Testis (tissue), 3 donors: ENCODE measurements around the gene VSIG2. TPM values are rescaled to one million over a fixed set of nuclear protein-coding genes. Genes with fewer than 3 reads are reported as not detected.

Experiments
- DNase-seq: peaks from one replicate; pipeline ENCODE4 v3.0.0-alpha.2; 2019
- H3K27ac ChIP-seq, 2 donors: fragments of 200-600 bp; sonication (generic); one replicate each; pipeline ENCODE4 v1.5.1; 2019
- H3K27me3 ChIP-seq: fragments of 200-600 bp; sonication (generic); one replicate; pipeline ENCODE4 v1.5.1; 2019
- H3K36me3 ChIP-seq: fragments of 200-600 bp; sonication (generic); one replicate; pipeline ENCODE4 v1.5.1; 2017; ENCODE audit warnings: low read depth; ENCODE audit errors: missing control alignments
- H3K4me1 ChIP-seq: fragments of 200-600 bp; sonication (generic); one replicate; pipeline ENCODE4 v1.5.1; 2019
- H3K4me3 ChIP-seq, 2 donors: fragments of 200-600 bp; sonication (generic); one replicate each; pipeline ENCODE4 v1.5.1; 2017 to 2019
- H3K9me3 ChIP-seq: fragments of 200-600 bp; sonication (generic); one replicate; pipeline ENCODE4 v1.5.1; 2017
- POLR2A ChIP-seq: fragments of 450-650 bp; IDR thresholded peaks from one replicate; pipeline ENCODE4 v1.6.1; 2017; ENCODE audit warnings: antibody characterized with exemption, mild to moderate bottlenecking, moderate library complexity
- WGBS, 2 donors: methylation state at CpG; one replicate each; pipeline ENCODE4 v1.1.5; 2018; 5-methylcytosine and 5-hydroxymethylcytosine counted together
- intact Hi-C: fragments of 100-400 bp; cut with DNase I; formaldehyde crosslinking; loops from one replicate; pipeline ENCODE4 v1.15.1; 2023; ENCODE audit warnings: low total_unique reads
- polyA plus RNA-seq: library from polyadenylated mRNA; stranded (reverse); fragments of 350-450 nt; fragmentation: Illumina TruSeq; extraction: RNeasy Lipid Tissue Mini Kit (QIAGEN cat#74804); gene quantifications from one replicate; pipeline ENCODE4 v1.2.3, GENCODE V29; 2014; ENCODE audit warnings: low read depth, low replicate concordance; ENCODE audit not compliant: insufficient read depth
- total RNA-seq, 2 donors: library from RNA; depleted of rRNA; stranded (reverse); fragments of >200 nt; gene quantifications; one replicate each; pipeline ENCODE4 v1.2.3, GENCODE V29; 2016
- TF ChIP-seq, protein P1 (sequence below), 3 experiments: fragments of 450-650 bp in 2 of 3; fragments of 200-600 bp in 1 of 3; sonication (generic) in 1 of 3; IDR thresholded peaks; one replicate each; pipeline ENCODE4 v1.5.1; 2016 to 2019; ENCODE audit warnings: antibody characterized with exemption in 3 of 3, mild to moderate bottlenecking in 2 of 3, moderate library complexity in 1 of 3

VSIG2 gene
- total and polyA plus RNA-seq, 3 donors from 2014 or later, result 0.74 to 4.4 (median 1.3) TPM

DNA sequence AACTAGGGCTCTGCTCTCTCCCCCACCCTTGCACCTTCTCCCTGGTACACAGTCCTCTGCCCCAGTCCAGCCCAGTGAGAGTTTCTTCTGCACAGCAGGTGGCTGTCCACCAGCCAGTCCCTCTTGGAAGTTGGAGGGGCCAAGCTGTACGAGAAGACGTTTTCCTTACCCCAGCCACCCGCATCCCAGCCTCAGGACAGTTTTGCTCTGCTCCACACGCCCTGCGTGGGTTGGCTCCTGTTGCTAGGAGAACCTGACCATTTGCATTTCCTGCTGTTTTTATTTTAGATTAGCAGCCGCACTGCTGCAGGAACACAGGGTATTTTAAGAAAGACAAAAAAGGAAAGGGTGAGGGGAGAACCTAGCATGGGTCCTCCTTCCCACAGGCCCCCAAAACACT, 29.9 kb downstream of the VSIG2 start:
- WGBS, 2 donors, result 38 to 40% methylated on average over 6 of the region's 6 CpGs
- Histone ChIP-seq H3K36me3 (no peaks in the 10 kb centered on the region), H3K4me3 (no peak overlapping the region), H3K9me3 (no peaks in the 10 kb centered on the region), H3K27me3 (no peaks in the 10 kb centered on the region), H3K27ac (no peak overlapping the region), H3K4me1 (peaks cover 11% of the 10 kb centered on the region)
- DNase-seq, result no peak
- intact Hi-C loops, result no loop called here
- TF ChIP-seq, protein P1, sequence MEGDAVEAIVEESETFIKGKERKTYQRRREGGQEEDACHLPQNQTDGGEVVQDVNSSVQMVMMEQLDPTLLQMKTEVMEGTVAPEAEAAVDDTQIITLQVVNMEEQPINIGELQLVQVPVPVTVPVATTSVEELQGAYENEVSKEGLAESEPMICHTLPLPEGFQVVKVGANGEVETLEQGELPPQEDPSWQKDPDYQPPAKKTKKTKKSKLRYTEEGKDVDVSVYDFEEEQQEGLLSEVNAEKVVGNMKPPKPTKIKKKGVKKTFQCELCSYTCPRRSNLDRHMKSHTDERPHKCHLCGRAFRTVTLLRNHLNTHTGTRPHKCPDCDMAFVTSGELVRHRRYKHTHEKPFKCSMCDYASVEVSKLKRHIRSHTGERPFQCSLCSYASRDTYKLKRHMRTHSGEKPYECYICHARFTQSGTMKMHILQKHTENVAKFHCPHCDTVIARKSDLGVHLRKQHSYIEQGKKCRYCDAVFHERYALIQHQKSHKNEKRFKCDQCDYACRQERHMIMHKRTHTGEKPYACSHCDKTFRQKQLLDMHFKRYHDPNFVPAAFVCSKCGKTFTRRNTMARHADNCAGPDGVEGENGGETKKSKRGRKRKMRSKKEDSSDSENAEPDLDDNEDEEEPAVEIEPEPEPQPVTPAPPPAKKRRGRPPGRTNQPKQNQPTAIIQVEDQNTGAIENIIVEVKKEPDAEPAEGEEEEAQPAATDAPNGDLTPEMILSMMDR (IDR thresholded peaks at IDR 0.05), result no peak
- no peak for TF ChIP-seq POLR2A

DNA sequence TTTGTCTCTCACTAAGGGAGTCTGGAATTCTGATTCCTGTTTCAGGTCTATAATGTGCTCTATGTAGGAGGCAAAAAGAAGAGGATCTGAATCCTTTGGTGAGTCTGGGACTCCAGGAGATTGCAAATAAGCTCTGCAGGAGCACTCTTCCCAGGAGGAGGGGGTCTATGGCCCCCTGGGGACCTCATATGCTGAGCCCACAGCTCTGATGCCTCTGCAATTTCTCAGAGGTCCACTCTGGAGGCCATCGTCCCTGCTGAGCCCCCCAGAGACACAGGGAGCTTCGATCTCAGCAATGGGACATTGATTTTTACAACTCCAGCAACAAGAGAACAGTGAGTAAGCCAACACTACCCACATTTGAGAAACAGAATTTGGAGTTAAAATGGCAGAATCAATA, 32.5 kb downstream of the VSIG2 start:
- no peaks in the 10 kb centered on the region for H3K4me1 ChIP-seq
- intact Hi-C loops, result no loop called here
- 41 to 66% methylated on average over 2 of the region's 2 CpGs for WGBS, 2 donors
- H3K27me3 ChIP-seq, result no peaks in the 10 kb centered on the region
- no peaks in the 10 kb centered on the region for H3K36me3 ChIP-seq
- no peak for DNase-seq
- H3K9me3 ChIP-seq, result no peaks in the 10 kb centered on the region
- no peak overlapping the region for H3K27ac ChIP-seq
- no peak overlapping the region for H3K4me3 ChIP-seq
- no peak for TF ChIP-seq POLR2A
- TF ChIP-seq, protein P1 (IDR thresholded peaks at IDR 0.05), result no peak

DNA sequence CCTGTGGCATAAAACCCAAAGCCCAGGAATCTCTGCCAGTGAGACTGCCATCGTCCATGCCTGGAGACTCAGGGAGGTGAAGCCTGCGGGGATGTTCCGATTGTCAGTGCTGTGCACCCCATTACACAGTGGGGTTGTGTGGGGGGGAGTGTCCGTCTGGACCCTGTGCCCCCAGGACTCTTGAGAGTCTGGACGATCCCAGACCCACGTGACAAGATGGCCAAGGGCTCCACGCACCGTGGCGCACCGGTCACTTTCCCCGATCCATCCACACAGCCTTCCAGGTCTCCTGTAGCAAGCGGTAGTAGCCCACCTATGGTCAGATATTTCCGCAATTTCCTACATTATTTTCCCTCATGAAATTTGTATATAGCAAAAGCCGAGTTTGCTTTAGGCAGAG, 33.3 kb downstream of the VSIG2 start:
- H3K36me3 ChIP-seq, result no peaks in the 10 kb centered on the region
- TF ChIP-seq POLR2A, result no peak
- TF ChIP-seq, protein P1 (IDR thresholded peaks at IDR 0.05), result no peak
- H3K4me3 ChIP-seq, result no peak overlapping the region
- no peaks in the 10 kb centered on the region for H3K9me3 ChIP-seq
- no peaks in the 10 kb centered on the region for H3K4me1 ChIP-seq
- H3K27me3 ChIP-seq, result no peaks in the 10 kb centered on the region
- 22 to 26% methylated on average over 14 of the region's 14 CpGs for WGBS, 2 donors
- H3K27ac ChIP-seq, result no peak overlapping the region
- intact Hi-C loops, result no loop called here
- no peak for DNase-seq

DNA sequence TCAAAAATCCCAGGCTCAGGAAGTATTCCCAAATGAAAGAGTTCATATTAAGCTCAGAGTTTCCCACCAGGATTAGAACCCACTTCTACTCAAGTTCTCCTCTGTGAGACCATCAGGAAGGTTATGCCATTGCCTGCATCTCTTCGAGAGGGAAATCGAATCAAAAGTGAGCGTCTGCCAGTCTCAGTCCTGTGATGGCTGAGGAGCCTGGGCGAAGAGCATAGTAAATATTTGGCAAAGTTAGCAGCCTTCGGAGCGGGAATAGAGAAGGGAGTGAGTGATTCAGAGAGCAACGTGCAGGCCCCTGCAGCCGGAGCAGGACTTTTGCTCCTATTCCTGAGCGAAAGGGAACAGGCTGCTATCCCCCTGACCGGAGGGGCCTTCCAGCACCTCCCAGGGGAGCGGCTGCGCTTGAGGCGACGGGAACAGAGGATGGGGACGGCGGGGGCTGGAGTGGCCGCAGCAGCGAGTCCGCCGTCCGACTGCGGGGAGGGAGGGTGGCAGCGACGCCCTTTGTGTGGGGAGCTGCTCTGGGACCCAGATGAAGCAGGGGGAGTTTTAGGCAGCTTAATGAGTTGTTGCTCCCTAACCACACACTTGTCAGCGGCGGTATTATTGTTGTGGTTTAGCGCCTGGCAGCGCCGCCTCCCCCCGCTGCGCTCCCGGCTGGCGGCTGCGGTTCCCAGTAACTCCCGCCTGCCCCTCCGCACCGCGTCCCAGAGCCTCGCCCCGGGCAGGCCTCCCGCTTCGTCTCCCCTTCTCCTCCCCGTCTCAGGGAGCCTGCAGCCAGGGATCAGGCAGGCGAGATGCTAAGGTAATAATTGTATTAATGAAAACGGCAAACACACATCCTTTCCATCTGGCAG, 34.0 kb downstream of the VSIG2 start:
- TF ChIP-seq POLR2A, result no peak
- TF ChIP-seq, protein P1 (IDR thresholded peaks at IDR 0.05), result no peak
- H3K27me3 ChIP-seq, result no peaks in the 10 kb centered on the region
- no peaks in the 10 kb centered on the region for H3K9me3 ChIP-seq
- WGBS, 2 donors, result 0 to 2% methylated on average over 32 to 45 of the region's 45 CpGs
- DNase-seq, result no peak
- no peaks in the 10 kb centered on the region for H3K4me1 ChIP-seq
- no peaks in the 10 kb centered on the region for H3K36me3 ChIP-seq
- H3K27ac ChIP-seq, result no peak overlapping the region
- peak overlapping the region; percentile 12 to 32 for H3K4me3 ChIP-seq
- intact Hi-C loops, result no loop called here

DNA sequence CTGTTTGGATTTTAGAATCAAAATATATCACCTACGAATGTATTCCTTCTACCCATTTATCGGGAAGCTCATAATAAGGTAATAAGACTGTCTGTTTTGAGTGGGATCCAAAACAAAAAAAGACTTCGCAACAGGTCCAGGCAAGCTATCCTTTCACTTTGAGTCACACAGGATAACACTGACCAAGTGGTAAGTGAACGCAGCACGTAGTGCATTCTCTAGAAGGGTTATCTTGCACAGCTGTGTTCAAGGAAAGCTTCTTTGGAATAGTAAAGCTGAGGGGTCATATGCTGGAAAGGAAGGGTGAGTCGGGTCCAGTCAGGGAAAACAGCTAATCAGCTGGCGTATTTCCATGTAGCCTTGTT, 34.7 kb downstream of the VSIG2 start:
- no peak overlapping the region for H3K27ac ChIP-seq

More for the DNA sequence above, 34.7 kb downstream of the VSIG2 start:
- no peak for TF ChIP-seq POLR2A
- TF ChIP-seq, protein P1 (IDR thresholded peaks at IDR 0.05), result no peak
- intact Hi-C loops, result no loop called here
- no peak overlapping the region for H3K4me3 ChIP-seq
- H3K27me3 ChIP-seq, result no peaks in the 10 kb centered on the region
- H3K9me3 ChIP-seq, result no peaks in the 10 kb centered on the region
- 26 to 31% methylated on average over 7 of the region's 7 CpGs for WGBS, 2 donors
- H3K4me1 ChIP-seq, result no peaks in the 10 kb centered on the region
- H3K36me3 ChIP-seq, result no peaks in the 10 kb centered on the region
- DNase-seq, result no peak
